HUES48 (cell line): Measurements from ENCODE around the gene NKAIN2.

Experiments
- H3K27ac ChIP-seq: one replicate; pipeline ENCODE4 v1.7.0; 2013; ENCODE audit warnings: low read depth, low read length, inconsistent platforms
- H3K27me3 ChIP-seq: 2 replicates; pipeline ENCODE4 v1.6.1; 2013; ENCODE audit warnings: mild to moderate bottlenecking, low read length; ENCODE audit not compliant: control insufficient read depth, insufficient read depth
- H3K36me3 ChIP-seq: 2 replicates; pipeline ENCODE4 v1.6.1; 2013; ENCODE audit warnings: low read length; ENCODE audit not compliant: control insufficient read depth, insufficient read depth
- H3K4me1 ChIP-seq: 2 replicates; pipeline ENCODE4 v1.6.1; 2013; ENCODE audit warnings: mild to moderate bottlenecking, low read length; ENCODE audit not compliant: control insufficient read depth, insufficient read depth
- H3K4me3 ChIP-seq: 2 replicates; pipeline ENCODE4 v1.5.1; 2013; ENCODE audit warnings: mild to moderate bottlenecking, low read depth, low read length
- H3K9ac ChIP-seq: 2 replicates; pipeline ENCODE4 v1.6.1; 2013; ENCODE audit warnings: mild to moderate bottlenecking, low read depth, low read length, moderate library complexity
- H3K9me3 ChIP-seq: 2 replicates; pipeline ENCODE4 v1.6.1; 2013; ENCODE audit warnings: low read length; ENCODE audit not compliant: control insufficient read depth, insufficient read depth

Gene NKAIN2

GRCh38 chr6:123841067-123841896 lies 37.6 kb downstream of the NKAIN2 start:
- H3K27ac ChIP-seq = no peak overlapping the region
- no peak overlapping the region for H3K9ac ChIP-seq
- H3K36me3 ChIP-seq = no peaks in the 10 kb centered on the region
- H3K4me3 ChIP-seq = no peak overlapping the region
- no peaks in the 10 kb centered on the region for H3K9me3 ChIP-seq
- no peaks in the 10 kb centered on the region; the same call in 1 of the 2 replicates for H3K27me3 ChIP-seq
- H3K4me1 ChIP-seq = peaks cover 10% of the 10 kb centered on the region; the same call in 1 of the 2 replicates

- H3K4me1 ChIP-seq = peaks cover under 1% of the 10 kb centered on the region; the same call in 1 of the 2 replicates
- no peaks in the 10 kb centered on the region for H3K9me3 ChIP-seq
- H3K4me3 ChIP-seq = no peak overlapping the region
- no peaks in the 10 kb centered on the region for H3K36me3 ChIP-seq
- no peaks in the 10 kb centered on the region for H3K27me3 ChIP-seq
- H3K27ac ChIP-seq = no peak overlapping the region
- no peak overlapping the region for H3K9ac ChIP-seq
These were observed 40.3 kb downstream of the NKAIN2 start for GRCh38 chr6:123844011-123844410.

- Histone ChIP-seq H3K9me3 (no peaks in the 10 kb centered on the region), H3K27ac (no peak overlapping the region), H3K4me1 (no peaks in the 10 kb centered on the region), H3K9ac (no peak overlapping the region), H3K36me3 (no peaks in the 10 kb centered on the region), H3K4me3 (no peak overlapping the region), H3K27me3 (no peaks in the 10 kb centered on the region)
These were observed 44.7 kb downstream of the NKAIN2 start for GRCh38 chr6:123848347-123848746.

- Histone ChIP-seq H3K4me3 (no peak overlapping the region), H3K27ac (no peak overlapping the region), H3K4me1 (no peaks in the 10 kb centered on the region), H3K36me3 (no peaks in the 10 kb centered on the region), H3K9me3 (no peaks in the 10 kb centered on the region), H3K27me3 (no peaks in the 10 kb centered on the region), H3K9ac (no peak overlapping the region)
These were observed 45.7 kb downstream of the NKAIN2 start for GRCh38 chr6:123849406-123849805.

- no peak overlapping the region for H3K27ac ChIP-seq
- H3K4me1 ChIP-seq = no peaks in the 10 kb centered on the region
- no peaks in the 10 kb centered on the region for H3K36me3 ChIP-seq
- no peaks in the 10 kb centered on the region for H3K27me3 ChIP-seq
- no peak overlapping the region for H3K9ac ChIP-seq
- no peaks in the 10 kb centered on the region for H3K9me3 ChIP-seq
- no peak overlapping the region for H3K4me3 ChIP-seq
These were observed 46.9 kb downstream of the NKAIN2 start for GRCh38 chr6:123850555-123850954.

- no peaks in the 10 kb centered on the region for H3K9me3 ChIP-seq
- no peak overlapping the region for H3K9ac ChIP-seq
- H3K27me3 ChIP-seq = no peaks in the 10 kb centered on the region
- H3K36me3 ChIP-seq = no peaks in the 10 kb centered on the region
- no peak overlapping the region for H3K4me3 ChIP-seq
- no peaks in the 10 kb centered on the region for H3K4me1 ChIP-seq
- H3K27ac ChIP-seq = no peak overlapping the region
These were observed 50.5 kb downstream of the NKAIN2 start for GRCh38 chr6:123854201-123854600.

GRCh38 chr6:123855506-123855905 lies 51.8 kb downstream of the NKAIN2 start:
- no peaks in the 10 kb centered on the region for H3K36me3 ChIP-seq
- no peaks in the 10 kb centered on the region for H3K4me1 ChIP-seq
- no peaks in the 10 kb centered on the region for H3K27me3 ChIP-seq
- H3K9me3 ChIP-seq = no peaks in the 10 kb centered on the region
- no peak overlapping the region for H3K4me3 ChIP-seq
- no peak overlapping the region for H3K27ac ChIP-seq
- H3K9ac ChIP-seq = no peak overlapping the region

- H3K4me1 ChIP-seq = no peaks in the 10 kb centered on the region
- H3K9ac ChIP-seq = no peak overlapping the region
- H3K36me3 ChIP-seq = no peaks in the 10 kb centered on the region
- H3K4me3 ChIP-seq = no peak overlapping the region
- H3K27me3 ChIP-seq = no peaks in the 10 kb centered on the region
- H3K27ac ChIP-seq = no peak overlapping the region
- no peaks in the 10 kb centered on the region for H3K9me3 ChIP-seq
These were observed 55.6 kb downstream of the NKAIN2 start for GRCh38 chr6:123859291-123859690.

GRCh38 chr6:123869334-123869733 lies 65.7 kb downstream of the NKAIN2 start:
- Histone ChIP-seq H3K4me1 (no peaks in the 10 kb centered on the region), H3K9ac (no peak overlapping the region), H3K36me3 (no peaks in the 10 kb centered on the region), H3K4me3 (no peak overlapping the region), H3K27me3 (no peaks in the 10 kb centered on the region), H3K9me3 (no peaks in the 10 kb centered on the region), H3K27ac (no peak overlapping the region)

- Histone ChIP-seq H3K36me3 (no peaks in the 10 kb centered on the region), H3K27ac (no peak overlapping the region), H3K9me3 (no peaks in the 10 kb centered on the region), H3K4me3 (no peak overlapping the region), H3K27me3 (no peaks in the 10 kb centered on the region), H3K9ac (no peak overlapping the region), H3K4me1 (no peaks in the 10 kb centered on the region)
These were observed 70.3 kb downstream of the NKAIN2 start for GRCh38 chr6:123873974-123874373.

- no peaks in the 10 kb centered on the region for H3K4me1 ChIP-seq
- no peaks in the 10 kb centered on the region for H3K36me3 ChIP-seq
- no peak overlapping the region for H3K4me3 ChIP-seq
- H3K27ac ChIP-seq = no peak overlapping the region
- no peaks in the 10 kb centered on the region for H3K9me3 ChIP-seq
- H3K9ac ChIP-seq = no peak overlapping the region
- no peaks in the 10 kb centered on the region for H3K27me3 ChIP-seq
These were observed 72.1 kb downstream of the NKAIN2 start for GRCh38 chr6:123875784-123876183.
